HepG2 (cell line): ENCODE results near the gene SGPP1. TPM values are rescaled to one million over a fixed set of nuclear protein-coding genes. Genes with fewer than 3 reads are reported as not detected.
A peak's percentile ranks its signal among the peaks of the same experiment; 100 is the strongest.

ENCODE experiments used
- ARNT2 ChIP-seq: sonication (generic); formaldehyde crosslinking; IDR thresholded peaks from 2 replicates; pipeline ENCODE4 v1.8.0; 2022; ENCODE audit warnings: mild to moderate bottlenecking, low read depth, missing genetic modification reagents, moderate library complexity
- ATM ChIP-seq: fragments of 450-650 bp; IDR thresholded peaks from 2 replicates; pipeline ENCODE4 v1.7.1; 2017; ENCODE audit warnings: mild to moderate bottlenecking, borderline replicate concordance
- ELF3 ChIP-seq: IDR thresholded peaks from 2 replicates; pipeline ENCODE4 v1.6.1; 2016; ENCODE audit warnings: missing genetic modification reagents, missing compliant biosample characterization
- EP300 ChIP-seq, 3 experiments: sonication (generic) in 1 of 3; formaldehyde crosslinking in 1 of 3; IDR thresholded peaks; 2 replicates each; pipeline versions ENCODE4 v1.5.1 to v1.6.1; 2011 to 2020; ENCODE audit warnings: low read depth in 2 of 3, low read length in 2 of 3, borderline replicate concordance in 1 of 3, improper control_type of control experiment in 1 of 3, mild to moderate bottlenecking in 1 of 3, missing genetic modification reagents in 1 of 3, moderate library complexity in 1 of 3
- HDAC1 ChIP-seq: sonication (generic); formaldehyde crosslinking; IDR thresholded peaks from 2 replicates; pipeline ENCODE4 v1.5.1; 2020; ENCODE audit warnings: mild to moderate bottlenecking, missing genetic modification reagents
- IRF2 ChIP-seq: IDR thresholded peaks from 2 replicates; pipeline ENCODE4 v1.6.1; 2018; ENCODE audit warnings: missing genetic modification reagents, missing compliant biosample characterization
- MEF2D ChIP-seq: sonication (generic); formaldehyde crosslinking; IDR thresholded peaks from 2 replicates; pipeline ENCODE4 v1.5.1; 2020; ENCODE audit warnings: mild to moderate bottlenecking, missing genetic modification reagents
- NR0B2 ChIP-seq: sonication (generic); formaldehyde crosslinking; IDR thresholded peaks from 2 replicates; pipeline ENCODE4 v1.4.0; 2020; ENCODE audit warnings: mild to moderate bottlenecking, missing genetic modification reagents
- PITX1 ChIP-seq: sonication (generic); formaldehyde crosslinking; IDR thresholded peaks from 2 replicates; pipeline ENCODE4 v1.5.1; 2020; ENCODE audit warnings: mild to moderate bottlenecking, missing genetic modification reagents
- POGZ ChIP-seq: sonication (generic); formaldehyde crosslinking; IDR thresholded peaks from 2 replicates; pipeline ENCODE4 v1.4.0; 2020; ENCODE audit warnings: mild to moderate bottlenecking, missing genetic modification reagents
- RORA ChIP-seq: sonication (generic); formaldehyde crosslinking; IDR thresholded peaks from 2 replicates; pipeline ENCODE4 v1.5.0; 2020; ENCODE audit warnings: mild to moderate bottlenecking, missing genetic modification reagents, moderate library complexity
- SIX1 ChIP-seq: sonication (generic); formaldehyde crosslinking; IDR thresholded peaks from 2 replicates; pipeline ENCODE4 v1.4.0; 2020; ENCODE audit warnings: missing genetic modification reagents, borderline replicate concordance
- SKI ChIP-seq: fragments of 450-650 bp; IDR thresholded peaks from one replicate; pipeline ENCODE4 v1.6.1; 2018; ENCODE audit warnings: mild to moderate bottlenecking; ENCODE audit not compliant: partially characterized antibody
- SNAPC2 ChIP-seq: sonication (generic); formaldehyde crosslinking; IDR thresholded peaks from 2 replicates; pipeline ENCODE4 v1.8.1; 2022; ENCODE audit warnings: mild to moderate bottlenecking, missing genetic modification reagents
- SNAPC4 ChIP-seq: sonication (generic); formaldehyde crosslinking; IDR thresholded peaks from 2 replicates; pipeline ENCODE4 v1.4.0; 2020; ENCODE audit warnings: mild to moderate bottlenecking, missing genetic modification reagents
- TOE1 ChIP-seq: sonication (generic); formaldehyde crosslinking; IDR thresholded peaks from 2 replicates; pipeline ENCODE4 v1.4.0; 2020; ENCODE audit warnings: mild to moderate bottlenecking, missing genetic modification reagents
- ZBTB25 ChIP-seq: IDR thresholded peaks from 2 replicates; pipeline ENCODE4 v1.6.1; 2018; ENCODE audit warnings: missing genetic modification reagents
- ZFP62 ChIP-seq: sonication (generic); formaldehyde crosslinking; IDR thresholded peaks from 2 replicates; pipeline ENCODE4 v1.4.0; 2020; ENCODE audit warnings: missing genetic modification reagents
- ZFY ChIP-seq: sonication (generic); formaldehyde crosslinking; IDR thresholded peaks from 2 replicates; pipeline ENCODE4 v1.4.0; 2020; ENCODE audit warnings: missing genetic modification reagents
- ZKSCAN5 ChIP-seq: sonication (generic); formaldehyde crosslinking; IDR thresholded peaks from 2 replicates; pipeline ENCODE4 v1.5.1; 2020; ENCODE audit warnings: mild to moderate bottlenecking, missing genetic modification reagents
- ZNF207 ChIP-seq: fragments of 450-650 bp; IDR thresholded peaks from 2 replicates; pipeline ENCODE4 v1.6.1; 2016; ENCODE audit warnings: antibody characterized with exemption, borderline replicate concordance
- ZNF333 ChIP-seq: sonication (generic); formaldehyde crosslinking; IDR thresholded peaks from 2 replicates; pipeline ENCODE4 v1.4.0; 2020; ENCODE audit warnings: mild to moderate bottlenecking, missing genetic modification reagents, borderline replicate concordance
- ZNF414 ChIP-seq: sonication (generic); formaldehyde crosslinking; IDR thresholded peaks from 2 replicates; pipeline ENCODE4 v1.5.0; 2020; ENCODE audit warnings: missing genetic modification reagents
- ZNF496 ChIP-seq: sonication (generic); formaldehyde crosslinking; IDR thresholded peaks from 2 replicates; pipeline ENCODE4 v1.8.1; 2023; ENCODE audit warnings: mild to moderate bottlenecking, moderate library complexity, missing genetic modification reagents; ENCODE audit not compliant: insufficient replicate concordance
- ZNF7 ChIP-seq: IDR thresholded peaks from 2 replicates; pipeline ENCODE4 v1.6.1; 2016; ENCODE audit warnings: missing biosample characterization, missing genetic modification reagents
- polyA plus RNA-seq, 8 experiments: library from polyadenylated mRNA; depleted of rRNA in 3 of 8; stranded (reverse) in 7 of 8; unstranded in 1 of 8; fragments of >200 nt; fragmentation: Illumina TruSeq in 4 of 8; extraction: Trizol in 4 of 8; gene quantifications; 2 replicates each; pipeline versions ENCODE4 v1.2.1 to v1.2.3, GENCODE V29; 2011 to 2016; ENCODE audit warnings: low read depth in 4 of 8, missing spikeins in 1 of 8, mixed read lengths in 1 of 8; ENCODE audit not compliant: insufficient read depth in 1 of 8
- total RNA-seq, 5 experiments: library from RNA; depleted of rRNA; stranded (reverse); fragments of >200 nt; fragmentation: Illumina TruSeq; extraction: Trizol; gene quantifications; 2 replicates each; pipeline ENCODE4 v1.2.3, GENCODE V29; 2016; ENCODE audit warnings: low read depth in 1 of 5

The SGPP1 gene
- total and polyA plus RNA-seq, 2 of the 13 experiments (the other 11 are each of a cell fraction or from before 2014, with no cell fraction given), result 6.4 to 6.8 TPM

DNA sequence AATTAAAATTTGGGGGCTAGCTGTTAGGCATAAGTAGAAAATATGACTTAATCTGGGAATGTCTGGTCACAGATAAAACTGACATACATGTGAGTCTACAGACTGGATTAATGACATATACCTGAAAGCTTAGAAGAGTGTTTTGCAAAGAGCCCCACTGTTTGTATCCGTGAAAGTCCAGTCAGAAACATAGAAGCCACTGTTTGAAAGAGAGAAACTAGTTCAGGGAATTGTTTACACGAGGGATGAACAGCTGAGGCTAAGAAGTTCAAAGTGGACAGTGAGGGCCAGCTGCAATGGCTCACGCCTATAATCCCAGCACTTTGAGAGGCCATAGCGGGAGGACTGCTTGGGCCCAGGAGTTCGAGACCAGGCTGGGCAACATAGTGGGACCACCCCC is 36.2 kb upstream of the SGPP1 start (continued):
- TF ChIP-seq RORA (CRISPR knock-in tag) (no peak), IRF2 (CRISPR knock-in tag) (0 out of 2 replicates have a peak, but pooled peaks have one; percentile 32), ARNT2 (CRISPR knock-in tag) (0 out of 2 replicates have a peak, but pooled peaks have one; percentile 27), HDAC1 (CRISPR knock-in tag) (peak; percentile 22; the same call in 1 of the 2 replicates), ELF3 (peak; percentile 31; the same call in 1 of the 2 replicates), SNAPC2 (no peak), ZFP62 (CRISPR knock-in tag) (no peak), NR0B2 (CRISPR knock-in tag) (no peak), SKI (peak; percentile 15), ZBTB25 (CRISPR knock-in tag) (no peak), SNAPC4 (CRISPR knock-in tag) (no peak), ZFY (0 out of 2 replicates have a peak, but pooled peaks have one; percentile 17), ZKSCAN5 (CRISPR knock-in tag) (no peak), ATM (no peak), POGZ (peak; percentile 43; the same call in 1 of the 2 replicates), EP300 (IDR thresholded peaks at IDR 0.05; ENCODE audit: low read depth in 2 of 2, low read length in 2 of 2) (peak in 1 of 2 experiments; percentile 62; a peak in 2 of 4 replicates), EP300 (CRISPR knock-in tag; IDR thresholded peaks at IDR 0.05; ENCODE audit: borderline replicate concordance) (no peak), ZNF207 (no peak), ZNF333 (CRISPR knock-in tag) (no peak), PITX1 (peak; percentile 86), MEF2D (no peak), ZNF414 (CRISPR knock-in tag) (no peak), ZNF7 (peak; percentile 85; the same call in 1 of the 2 replicates), TOE1 (no peak), SIX1 (CRISPR knock-in tag) (peak; percentile 40; the same call in 1 of the 2 replicates), ZNF496 (no peak)
